D341Med (cell line): ENCODE results near the gene NRXN2.
A peak's percentile ranks its signal among the peaks of the same experiment; 100 is the strongest.

Experiments
- DNase-seq: peaks from one replicate; pipeline ENCODE4 v3.0.0; 2012; ENCODE audit warnings: low spot score

Gene NRXN2

GRCh38 chr11:64723117-64723906 lies at the start of gene NRXN2:
Gene NRXN2, minus strand, starts transcription at chr11:64723197. Its CDS starts 9,498 bp downstream, at chr11:64713699.
- peak; percentile 94 for DNase-seq

GRCh38 chr11:64772303-64773018 lies 49.5 kb upstream of the NRXN2 start:
- no peak for DNase-seq

- DNase-seq = no peak
These were observed 48.9 kb upstream of the NRXN2 start for GRCh38 chr11:64771861-64772260.

GRCh38 chr11:64770120-64770519 lies 47.1 kb upstream of the NRXN2 start:
- no peak for DNase-seq

- DNase-seq = no peak
These were observed 46.3 kb upstream of the NRXN2 start for GRCh38 chr11:64769283-64769682.

GRCh38 chr11:64768300-64768694 lies 45.3 kb upstream of the NRXN2 start:
- no peak for DNase-seq

GRCh38 chr11:64767344-64768299 lies 44.6 kb upstream of the NRXN2 start:
- DNase-seq = peak; percentile 66

- peak; percentile 12 for DNase-seq
These were observed 43.9 kb upstream of the NRXN2 start for GRCh38 chr11:64766881-64767280.

GRCh38 chr11:64765851-64766665 lies 43.1 kb upstream of the NRXN2 start:
- DNase-seq = peak; percentile 34

GRCh38 chr11:64765291-64765850 lies 42.4 kb upstream of the NRXN2 start:
- DNase-seq = peak; percentile 35

GRCh38 chr11:64764753-64765152 lies 41.8 kb upstream of the NRXN2 start:
- no peak for DNase-seq

- DNase-seq = no peak
These were observed 41.1 kb upstream of the NRXN2 start for GRCh38 chr11:64764040-64764611.

- no peak for DNase-seq
These were observed 40.6 kb upstream of the NRXN2 start for GRCh38 chr11:64763526-64764039.

GRCh38 chr11:64762674-64763525 lies 39.9 kb upstream of the NRXN2 start:
- no peak for DNase-seq

- peak; percentile 32 for DNase-seq
These were observed 39.3 kb upstream of the NRXN2 start for GRCh38 chr11:64762277-64762673.

GRCh38 chr11:64760759-64761420 lies 37.9 kb upstream of the NRXN2 start:
- DNase-seq = peak; percentile 26

GRCh38 chr11:64759722-64760719 lies 37.0 kb upstream of the NRXN2 start, which contains the start of gene PYGM:
Gene PYGM, minus strand, starts transcription at chr11:64759974. Its CDS starts 76 bp downstream, at chr11:64759898.
- DNase-seq = peak; percentile 65
